AG09319 (cell line): Measurements from ENCODE around the gene SLC43A3.

Source experiments
- DNase-seq: peaks from one replicate; pipeline ENCODE4 v3.0.0-alpha.2; 2010; ENCODE audit warnings: low read depth; ENCODE audit errors: extremely low read depth
- CTCF ChIP-seq: IDR thresholded peaks from 2 replicates; pipeline ENCODE4 v1.5.1; 2011; ENCODE audit warnings: low read depth, mild to moderate bottlenecking, inconsistent platforms, low read length, moderate library complexity

SLC43A3 gene

GRCh38 chr11:57375490-57375889, 51.4 kb downstream of the SLC43A3 start:
- no peak for DNase-seq
- TF ChIP-seq CTCF: no peak

GRCh38 chr11:57374966-57375365, 52.0 kb downstream of the SLC43A3 start:
- TF ChIP-seq CTCF: no peak
- DNase-seq: no peak

GRCh38 chr11:57373146-57373545, 53.8 kb downstream of the SLC43A3 start:
- no peak for TF ChIP-seq CTCF
- DNase-seq: no peak

GRCh38 chr11:57370941-57371340, 56.0 kb downstream of the SLC43A3 start:
- DNase-seq: no peak
- TF ChIP-seq CTCF: no peak

- TF ChIP-seq CTCF: no peak
- no peak for DNase-seq
These were observed 56.7 kb downstream of the SLC43A3 start for GRCh38 chr11:57370251-57370650.

GRCh38 chr11:57368845-57369232, 58.1 kb downstream of the SLC43A3 start:
- DNase-seq: no peak

GRCh38 chr11:57368106-57368844, 58.6 kb downstream of the SLC43A3 start:
- no peak for DNase-seq
- TF ChIP-seq CTCF: no peak

More at GRCh38 chr11:57368845-57369232, 58.1 kb downstream of the SLC43A3 start:
- TF ChIP-seq CTCF: no peak
